ENCODE data around the gene ZNF587. TPM values are rescaled to one million over a fixed set of nuclear protein-coding genes. Genes with fewer than 3 reads are reported as not detected.
A peak's percentile ranks its signal among the peaks of the same experiment; 100 is the strongest.
"Not testable (repeated sequence)": the region's sequence is repeated elsewhere in the genome, so short reads cannot be mapped to it uniquely, and the experiment has no call there.

The ZNF587 gene
- total and polyA plus RNA-seq, 11 donors = 8.9 to 25.4 (median 15.0) TPM

- ATAC-seq (peak in 2 of 4 donors; percentile 6 to 40), DNase-seq (no peak)
- TF ChIP-seq CTCF (IDR thresholded peaks at IDR 0.05) = no peak
- no peak for TF ChIP-seq POLR2A (IDR thresholded peaks at IDR 0.05)
- Histone ChIP-seq H3K9me3 (no peaks in the 10 kb centered on the region), H3K36me3 (peaks cover 0 to 8% (median 0%) of the 10 kb centered on the region in 9 donors), H3K4me1 (peaks cover 0 to 31% (median 14%) of the 10 kb centered on the region in 12 donors), H3K27ac (peak overlapping the region in 9 of 12 donors; percentile 41 to 83 (median 75)), H3K27me3 (no peaks in the 10 kb centered on the region), H3K4me3 (peak overlapping the region in 3 of 12 donors; percentile 47 to 73 (median 65))
- intact Hi-C loops (cut with DNase I) = no loop called here
- 27 to 41% (median 38%) methylated on average over 5 of the region's 5 CpGs for WGBS, 4 donors
Measured at GRCh38 chr19:57829316-57829715, 20.3 kb upstream of the ZNF587 start.

- H3K9me3 ChIP-seq = no peaks in the 10 kb centered on the region
- H3K27ac ChIP-seq = peak within 1 kb of the TSS; percentile 34 to 83 (median 74)
- H3K27me3 ChIP-seq = no peaks in the 10 kb centered on the region
- TF ChIP-seq CTCF (IDR thresholded peaks at IDR 0.05) (peak in 11 of 12 donors; percentile 14 to 67 (median 43)), POLR2A (IDR thresholded peaks at IDR 0.05) (peak in 1 of 2 donors; percentile 25)
- intact Hi-C loops (cut with DNase I) = no loop called here
- peak within 1 kb of the TSS; percentile 13 to 73 (median 52) for H3K4me3 ChIP-seq
- 16 to 28% (median 23%) methylated on average over 19 to 22 of the region's 22 CpGs for WGBS, 4 donors
- DNase-seq (peak; percentile 72 to 83 (median 76)), ATAC-seq (peak; percentile 89 to 95 (median 92))
- H3K36me3 ChIP-seq = peaks cover 0 to 5% (median 0%) of the 10 kb centered on the region in 9 donors
- H3K4me1 ChIP-seq = peaks cover 0 to 31% (median 14%) of the 10 kb centered on the region in 12 donors
Measured at GRCh38 chr19:57830071-57830602, 19.5 kb upstream of the ZNF587 start, which contains the start of gene ZNF587B. ZNF587B (plus strand) TSS chr19:57830299; CDS start chr19:57830529, 230 bp downstream.

- WGBS, 4 donors = 90 to 94% (median 91%) methylated on average over 5 of the region's 5 CpGs
- DNase-seq = not testable (repeated sequence)
Measured at GRCh38 chr19:57836991-57837390, 12.7 kb upstream of the ZNF587 start.

GRCh38 chr19:57838622-57839191, 11.0 kb upstream of the ZNF587 start:
- H3K27me3 ChIP-seq; H3K27ac ChIP-seq; intact Hi-C loops (cut with DNase I); DNase-seq; H3K4me1 ChIP-seq; ATAC-seq; H3K4me3 ChIP-seq; H3K9me3 ChIP-seq: not testable (repeated sequence)
- peaks cover 0 to 55% (median 32%) of the 10 kb centered on the region in 9 donors for H3K36me3 ChIP-seq
- WGBS, 4 donors = 88 to 98% (median 94%) methylated on average over 4 to 5 of the region's 5 CpGs

More at GRCh38 chr19:57836991-57837390, 12.7 kb upstream of the ZNF587 start:
- peaks cover 0 to 46% (median 19%) of the 10 kb centered on the region in 9 donors for H3K36me3 ChIP-seq
- H3K27ac ChIP-seq; H3K27me3 ChIP-seq; H3K4me1 ChIP-seq; ATAC-seq; H3K4me3 ChIP-seq; H3K9me3 ChIP-seq; intact Hi-C loops (cut with DNase I): not testable (repeated sequence)

GRCh38 chr19:57841122-57841763, 8.4 kb upstream of the ZNF587 start:
- H3K27ac ChIP-seq = no peak overlapping the region
- peaks cover 0 to 6% (median 0%) of the 10 kb centered on the region in 12 donors for H3K4me1 ChIP-seq
- no peaks in the 10 kb centered on the region for H3K9me3 ChIP-seq
- TF ChIP-seq POLR2A (IDR thresholded peaks at IDR 0.05) (no peak), CTCF (IDR thresholded peaks at IDR 0.05) (no peak)
- WGBS, 4 donors = 65 to 73% (median 70%) methylated on average over 6 of the region's 6 CpGs
- H3K4me3 ChIP-seq = no peak overlapping the region
- intact Hi-C loops (cut with DNase I) = no loop called here
- H3K36me3 ChIP-seq = peaks cover 0 to 73% (median 42%) of the 10 kb centered on the region in 9 donors
- no peaks in the 10 kb centered on the region for H3K27me3 ChIP-seq
- no peak for ATAC-seq
- no peak for DNase-seq

GRCh38 chr19:57847164-57847563, 2.5 kb upstream of the ZNF587 start:
- Histone ChIP-seq H3K36me3 (peaks cover 0 to 30% (median 8%) of the 10 kb centered on the region in 9 donors), H3K4me1 (peaks cover 3 to 23% (median 13%) of the 10 kb centered on the region in 12 donors)
- H3K27me3 ChIP-seq; intact Hi-C loops (cut with DNase I); H3K27ac ChIP-seq; H3K4me3 ChIP-seq; DNase-seq; ATAC-seq; H3K9me3 ChIP-seq: not testable (repeated sequence)
- WGBS, 4 donors = 72 to 87% (median 76%) methylated on average over 3 of the region's 3 CpGs

- peaks cover 3 to 23% (median 13%) of the 10 kb centered on the region in 12 donors for H3K4me1 ChIP-seq
- H3K27me3 ChIP-seq; DNase-seq; intact Hi-C loops (cut with DNase I); H3K9me3 ChIP-seq: not testable (repeated sequence)
- ATAC-seq = peak in 2 of 4 donors; percentile 16 to 21
- H3K27ac ChIP-seq = peak overlapping the region in 3 of 12 donors; percentile 64 to 86 (median 71)
- peak overlapping the region in 11 of 12 donors; percentile 59 to 88 (median 80) for H3K4me3 ChIP-seq
- peaks cover 0 to 31% (median 8%) of the 10 kb centered on the region in 9 donors for H3K36me3 ChIP-seq
- 79 to 89% (median 85%) methylated on average over 2 of the region's 2 CpGs for WGBS, 4 donors
Measured at GRCh38 chr19:57849162-57849665, 445 bp upstream of the ZNF587 start.
